ENCODE data around the gene PRKCZ.

PRKCZ gene

GRCh38 chr1:2025491-2025981, 24.7 kb upstream of the PRKCZ start:
- DNase-seq: no peak

- no peak for DNase-seq
Measured at GRCh38 chr1:2027961-2028583, 22.1 kb upstream of the PRKCZ start.

- DNase-seq: no peak
Measured at GRCh38 chr1:2028870-2029560, 21.2 kb upstream of the PRKCZ start.

- DNase-seq: no peak
Measured at GRCh38 chr1:2029561-2029960, 20.6 kb upstream of the PRKCZ start.

GRCh38 chr1:2030076-2030871, 19.9 kb upstream of the PRKCZ start:
- DNase-seq: no peak

GRCh38 chr1:2031546-2032540, 18.4 kb upstream of the PRKCZ start:
- DNase-seq: no peak

- DNase-seq: no peak
Measured at GRCh38 chr1:2032737-2033136, 17.5 kb upstream of the PRKCZ start.

GRCh38 chr1:2033165-2033564, 17.0 kb upstream of the PRKCZ start:
- DNase-seq: no peak

- no peak for DNase-seq
Measured at GRCh38 chr1:2036287-2036686, 13.9 kb upstream of the PRKCZ start.

- DNase-seq: no peak
Measured at GRCh38 chr1:2037314-2037979, 12.8 kb upstream of the PRKCZ start.

GRCh38 chr1:2038229-2038628, 12.0 kb upstream of the PRKCZ start:
- DNase-seq: no peak

GRCh38 chr1:2039251-2039650, 11.0 kb upstream of the PRKCZ start:
- no peak for DNase-seq

GRCh38 chr1:2041305-2041704, 8.9 kb upstream of the PRKCZ start:
- no peak for DNase-seq

- DNase-seq: no peak
Measured at GRCh38 chr1:2041887-2042286, 8.3 kb upstream of the PRKCZ start.

GRCh38 chr1:2042830-2043773, 7.1 kb upstream of the PRKCZ start:
- no peak for DNase-seq

- no peak for DNase-seq
Measured at GRCh38 chr1:2043886-2044285, 6.3 kb upstream of the PRKCZ start.

GRCh38 chr1:2044510-2045319, 5.5 kb upstream of the PRKCZ start:
- DNase-seq: peak; percentile 42

GRCh38 chr1:2045468-2046173, 4.6 kb upstream of the PRKCZ start:
- DNase-seq: no peak

All from NCI-H1436 (cell line).